GM08714 (cell line): Measurements from ENCODE around the gene BTBD17.

ENCODE experiments used
- H3K4me3 ChIP-seq: fragments of 200-500 bp; sonication (Bioruptor generic); 2 replicates; pipeline ENCODE4 v1.5.1; 2014; ENCODE audit warnings: mild to moderate bottlenecking, low read length, inconsistent platforms
- ZNF274 ChIP-seq: IDR thresholded peaks from 2 replicates; pipeline ENCODE4 v1.6.1; 2012; ENCODE audit warnings: mild to moderate bottlenecking, low read depth, low read length

Gene BTBD17

DNA sequence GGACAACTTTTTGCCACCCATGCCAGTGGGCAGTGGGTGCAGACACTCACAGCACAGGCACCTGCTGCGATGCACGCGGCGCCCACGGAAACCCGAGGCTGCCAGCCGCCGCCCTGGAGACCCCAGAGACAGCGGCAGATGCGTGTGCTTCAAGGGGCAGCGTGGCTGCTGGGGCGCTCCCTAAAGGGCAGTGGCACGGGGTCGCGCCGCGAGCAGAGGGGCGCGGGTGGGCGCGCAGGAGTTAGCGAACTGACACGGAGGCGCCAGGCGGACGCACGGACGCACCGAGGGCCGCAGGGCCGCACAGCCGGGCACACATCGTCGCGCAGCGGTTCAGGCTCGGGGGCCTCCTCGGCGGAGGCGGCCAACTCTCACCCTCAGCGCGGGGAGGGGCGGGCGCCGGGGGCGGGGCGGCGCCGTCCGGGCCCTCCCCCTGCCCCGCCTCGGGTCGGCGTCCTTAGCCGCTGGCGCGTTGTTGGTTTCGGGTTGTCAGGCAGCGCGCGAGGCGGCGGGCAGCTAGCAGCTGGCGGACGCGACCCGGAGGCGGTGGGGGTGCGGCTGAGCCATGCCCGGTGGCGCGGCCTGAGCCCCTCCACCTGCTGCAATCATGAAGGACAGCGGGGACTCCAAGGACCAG, 35.8 kb downstream of the BTBD17 start, which contains the start of gene KIF19:
TSS of gene KIF19 (plus strand) at position 484 of the 637 bp plus-strand sequence. CDS start at position 608, 124 bp downstream.
- no peak within 1 kb of the TSS; the same call in 1 of the 2 replicates for H3K4me3 ChIP-seq
- no peak for TF ChIP-seq ZNF274

DNA sequence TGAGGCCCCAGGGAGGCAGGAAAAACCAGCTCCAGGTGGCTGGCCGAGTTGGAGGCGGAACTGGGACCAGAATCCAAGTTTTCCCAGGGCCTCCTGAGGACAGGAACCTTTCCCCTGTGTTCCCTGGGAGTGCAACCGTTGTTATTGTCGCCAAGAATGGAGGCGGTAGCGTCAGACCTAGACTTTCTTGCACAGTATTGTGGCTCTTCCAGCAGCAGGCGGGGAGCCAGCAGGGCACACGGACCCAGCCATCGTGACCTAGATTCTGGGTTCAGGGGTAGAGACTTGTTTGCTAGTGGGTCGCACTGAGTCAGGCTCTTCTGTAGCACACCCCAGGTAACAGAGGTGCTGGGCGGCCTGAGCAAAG, 36.3 kb downstream of the BTBD17 start:
- no peak for TF ChIP-seq ZNF274
- H3K4me3 ChIP-seq, result no peak overlapping the region

DNA sequence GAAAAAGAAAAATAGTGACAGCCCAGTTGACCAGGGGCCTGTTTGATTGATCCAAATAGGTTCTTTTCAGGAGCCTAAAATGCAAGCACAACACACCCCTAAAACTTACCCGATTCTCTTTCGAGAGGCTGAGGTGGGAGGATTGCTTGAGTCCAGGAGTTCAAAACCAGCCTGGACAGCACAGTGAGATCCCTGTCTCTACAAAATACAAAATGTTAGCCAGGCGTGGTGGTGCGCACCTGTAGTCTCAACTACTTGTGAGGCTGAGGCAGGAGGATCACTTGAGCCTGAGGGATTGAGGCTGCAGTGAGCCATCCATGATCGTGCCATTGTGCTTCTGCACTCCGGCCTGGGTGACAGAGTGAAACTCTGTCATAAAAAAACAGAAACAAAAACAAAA, 37.1 kb downstream of the BTBD17 start:
- H3K4me3 ChIP-seq, result no peak overlapping the region
- TF ChIP-seq ZNF274, result no peak

DNA sequence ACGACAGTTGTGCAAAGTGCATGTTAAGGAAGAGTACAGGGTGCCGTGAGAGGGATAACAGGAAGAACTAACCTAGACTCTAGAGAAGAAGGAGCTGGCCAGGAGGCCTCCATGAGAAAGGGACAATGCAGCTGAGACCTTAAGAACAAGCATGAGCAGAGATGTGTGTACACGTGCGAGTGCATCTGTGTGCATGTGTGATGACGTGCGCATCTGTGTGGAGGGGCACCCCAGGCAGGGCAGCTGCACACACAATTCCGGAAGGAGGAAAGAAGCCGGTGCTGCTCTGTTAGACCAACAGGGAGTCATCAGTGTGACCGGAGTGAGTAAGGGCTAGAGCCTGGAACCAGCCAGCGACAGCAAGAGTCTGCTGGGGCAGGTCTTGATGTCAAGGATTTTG, 43.3 kb downstream of the BTBD17 start:
- no peak overlapping the region for H3K4me3 ChIP-seq

DNA sequence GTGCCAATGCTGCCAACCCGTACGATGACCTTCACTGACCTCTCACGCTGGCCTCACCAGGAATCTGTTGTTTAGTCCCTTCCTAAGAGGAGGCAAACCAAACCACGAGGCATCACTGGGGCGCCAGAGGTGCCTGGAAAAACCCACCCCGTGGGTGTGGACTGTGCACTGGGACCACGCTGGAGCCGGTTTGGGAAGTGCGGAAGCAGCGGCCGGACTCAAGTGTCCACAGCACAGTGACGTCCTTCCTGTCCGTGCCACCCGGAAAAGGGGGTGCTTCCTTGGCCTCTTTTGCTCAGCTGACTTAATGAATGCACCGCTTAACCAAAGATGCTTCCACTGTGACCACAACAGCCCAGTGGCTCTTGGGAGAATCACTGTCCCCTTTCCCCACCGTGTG, 44.6 kb downstream of the BTBD17 start:
- no peak for TF ChIP-seq ZNF274
- H3K4me3 ChIP-seq, result no peak overlapping the region

More for the DNA sequence above, 43.3 kb downstream of the BTBD17 start:
- TF ChIP-seq ZNF274, result no peak

DNA sequence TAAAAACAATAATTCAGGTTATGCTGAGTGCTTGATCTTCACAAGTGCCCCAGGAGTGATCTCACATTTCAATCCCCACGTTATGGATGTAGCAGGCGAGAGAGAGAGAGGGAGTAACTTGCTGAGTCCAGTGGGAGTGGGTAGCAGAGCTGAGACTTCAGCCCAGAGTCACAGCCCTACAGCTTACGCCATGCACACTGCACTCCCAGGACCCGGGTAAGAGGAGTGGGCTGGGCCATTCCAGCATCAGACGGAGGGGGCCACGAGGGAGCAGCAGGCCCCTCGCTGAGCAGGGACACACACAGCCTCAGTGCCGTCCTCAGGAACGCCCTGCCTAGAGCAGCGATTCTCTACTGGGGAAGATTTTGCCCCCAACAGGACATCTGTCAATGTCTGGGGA, 45.4 kb downstream of the BTBD17 start:
- no peak for TF ChIP-seq ZNF274

DNA sequence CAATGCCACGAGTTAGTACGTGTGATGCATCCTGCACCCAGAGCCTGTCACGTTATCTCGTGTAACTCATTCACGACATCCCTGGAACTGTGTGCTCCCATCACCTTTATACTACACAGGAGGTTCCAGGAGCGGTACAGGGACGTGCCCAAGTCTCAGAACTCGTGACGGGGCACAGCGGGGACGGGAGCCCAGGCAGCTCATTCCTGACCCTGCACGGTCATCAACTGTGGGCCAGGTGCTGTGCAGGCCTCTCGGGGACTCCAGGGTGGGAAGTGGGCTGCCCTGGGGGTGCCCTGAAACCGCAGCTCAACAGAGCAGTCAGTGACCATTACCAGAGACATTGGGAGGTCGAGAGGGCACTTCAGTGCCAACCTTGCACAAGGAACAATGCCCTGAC, 46.8 kb downstream of the BTBD17 start:
- H3K4me3 ChIP-seq, result no peak overlapping the region
- TF ChIP-seq ZNF274, result no peak

More for the DNA sequence above, 45.4 kb downstream of the BTBD17 start:
- H3K4me3 ChIP-seq, result no peak overlapping the region

DNA sequence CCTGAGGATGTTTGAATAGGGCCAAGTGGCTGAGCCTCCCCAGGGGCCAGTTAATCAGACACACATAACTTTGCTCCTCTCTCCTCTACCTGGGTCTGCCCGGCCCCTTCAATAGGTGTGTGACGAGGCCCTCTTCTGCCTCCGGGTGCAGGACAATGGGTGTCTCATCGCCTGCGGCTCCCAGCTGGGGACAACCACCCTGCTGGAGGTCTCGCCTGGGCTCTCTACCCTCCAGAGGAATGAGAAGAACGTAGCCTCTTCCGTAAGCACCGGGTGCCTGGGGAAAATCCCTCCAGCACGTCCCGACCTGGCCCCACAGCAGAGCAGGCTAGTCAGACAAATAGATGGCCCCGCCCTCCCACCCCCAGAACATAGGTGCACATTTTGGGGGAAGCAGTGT, 51.8 kb downstream of the BTBD17 start:
- no peak overlapping the region for H3K4me3 ChIP-seq
- TF ChIP-seq ZNF274, result no peak

DNA sequence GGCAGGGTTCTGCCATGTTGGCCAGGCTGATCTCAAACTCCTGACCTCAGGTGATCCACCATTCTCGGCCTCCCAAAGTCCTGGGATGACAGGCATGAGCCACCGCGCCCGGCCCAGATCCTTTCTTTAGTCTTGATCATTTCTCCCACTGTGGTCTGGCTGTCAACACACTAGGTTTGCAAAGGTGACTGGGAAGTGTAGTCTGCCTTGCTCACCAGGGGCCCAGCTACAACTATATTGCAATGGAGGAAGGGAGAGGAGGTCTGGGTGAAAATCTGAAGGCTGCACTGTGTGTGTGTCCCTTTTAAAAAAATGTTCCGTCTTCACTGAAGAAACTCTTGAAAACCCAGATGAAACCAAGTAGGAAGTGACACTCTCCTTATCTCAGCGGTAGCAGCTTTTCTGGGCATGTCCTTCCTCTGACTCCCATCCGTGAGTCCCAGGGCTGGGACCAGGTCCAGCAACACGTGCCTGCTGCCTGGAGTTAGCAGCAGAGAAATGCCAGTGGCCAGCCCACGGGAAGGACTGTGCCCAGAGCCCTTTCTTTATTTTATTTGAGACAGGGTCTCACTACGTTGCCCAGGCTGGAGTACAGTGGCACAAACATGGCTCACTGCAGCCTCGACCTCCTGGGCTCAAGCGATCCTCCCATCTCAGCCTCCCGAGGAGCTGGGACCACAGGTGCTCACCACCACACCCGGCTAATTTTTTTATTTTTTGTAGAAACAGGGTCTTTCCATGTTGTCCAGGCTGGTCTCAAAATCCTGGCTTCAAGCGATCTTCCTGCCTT, 53.5 kb downstream of the BTBD17 start:
- no peak for TF ChIP-seq ZNF274
- H3K4me3 ChIP-seq, result no peak overlapping the region
